HepG2 (cell line): Measurements from ENCODE around the gene XAB2. TPM values are rescaled to one million over a fixed set of nuclear protein-coding genes. Genes with fewer than 3 reads are reported as not detected.

Experiments
- ATAC-seq: fragments of 200-7000 bp; cut with Tn5 transposase; 3 replicates; pipeline ENCODE4 v1.9.1; 2020; ENCODE audit warnings: mild to moderate bottlenecking, moderate library complexity
- BruUV-seq: library from RNA; stranded (reverse); fragments of 400-500 nt; replicated peaks from 2 replicates; lab custom pipeline; 2021; lab: Mats Ljungman, UMichigan
- CTCF ChIA-PET: fragments of 300-600 bp; formaldehyde crosslinking; extraction: SDS; loops from one replicate; lab custom pipeline; 2021; ENCODE audit warnings: low total read pairs, inconsistent platforms, low intra/inter-chr PET ratio; lab: Yijun Ruan, JAX
- POLR2A ChIA-PET: fragments of 350-600 bp; sonication (Branson Sonifier 250); formaldehyde crosslinking; loops from one replicate; lab custom pipeline; 2020; ENCODE audit warnings: antibody characterized with exemption, inconsistent platforms; lab: Yijun Ruan, JAX
- DNase-seq: peaks from one replicate; pipeline ENCODE4 v3.0.0-alpha.2; 2015; ENCODE audit warnings: low spot score
- FAIRE-seq: peaks from 3 replicates; lab custom pipeline; 2011; peaks lifted over from hg19 to GRCh38; lab: Jason Lieb, UNC
- H2AFZ ChIP-seq: one replicate; pipeline ENCODE4 v1.6.1; 2011; ENCODE audit warnings: low read length, inconsistent platforms
- H3K27ac ChIP-seq: fragments of 300-600 bp; 3 replicates; pipeline ENCODE4 v1.8.0; 2011; ENCODE audit warnings: mixed run types, mild to moderate bottlenecking, mixed read lengths, low read length, inconsistent platforms; ENCODE audit not compliant: insufficient read depth; ENCODE audit errors: extremely low read length
- H3K27me3 ChIP-seq, 2 experiments: fragments of 200-600 bp in 1 of 2; 2 replicates in 1 of 2; 3 replicates in 1 of 2; pipeline versions ENCODE4 v1.6.0 to v1.8.0; 2011; ENCODE audit warnings: low read length in 2 of 2, mild to moderate bottlenecking in 2 of 2, moderate library complexity in 2 of 2, inconsistent platforms in 1 of 2; ENCODE audit not compliant: insufficient read depth in 2 of 2, control insufficient read depth in 1 of 2
- H3K36me3 ChIP-seq, 2 experiments: fragments of 200-600 bp in 1 of 2; replicated peaks in 1 of 2; 2 replicates in 1 of 2; 3 replicates in 1 of 2; pipeline versions ENCODE4 v1.5.1 to v1.8.0; 2011; ENCODE audit warnings: low read length in 2 of 2, inconsistent platforms in 1 of 2; ENCODE audit not compliant: insufficient read depth in 2 of 2, control insufficient read depth in 1 of 2
- H3K4me1 ChIP-seq: 2 replicates; pipeline ENCODE4 v1.5.1; 2012; ENCODE audit warnings: low read length, inconsistent platforms; ENCODE audit not compliant: insufficient read depth
- H3K4me2 ChIP-seq: 2 replicates; pipeline ENCODE4 v1.6.0; 2011; ENCODE audit warnings: low read depth, low read length, inconsistent platforms
- H3K4me3 ChIP-seq, 3 experiments: fragments of 200-600 bp in 1 of 3; sonication (generic), shearing (Covaris generic) in 1 of 3; replicated peaks in 1 of 3; 2 replicates each; pipeline ENCODE4 v1.5.1; 2011 to 2016; ENCODE audit warnings: low read length in 3 of 3, inconsistent platforms in 2 of 3, low read depth in 2 of 3, mild to moderate bottlenecking in 2 of 3, control low read depth in 1 of 3, mixed read lengths in 1 of 3; ENCODE audit not compliant: insufficient read depth in 1 of 3
- H3K79me2 ChIP-seq: one replicate; pipeline ENCODE4 v1.6.1; 2011; ENCODE audit warnings: low read length, inconsistent platforms; ENCODE audit not compliant: insufficient read depth
- H3K9ac ChIP-seq: 2 replicates; pipeline ENCODE4 v1.6.0; 2011; ENCODE audit warnings: mild to moderate bottlenecking, low read depth, low read length, inconsistent platforms; ENCODE audit not compliant: insufficient read depth
- H3K9me3 ChIP-seq: 2 replicates; pipeline ENCODE4 v1.5.1; 2012; ENCODE audit warnings: mild to moderate bottlenecking, low read length
- H4K20me1 ChIP-seq: 2 replicates; pipeline ENCODE4 v1.6.0; 2011; ENCODE audit warnings: inconsistent platforms, mild to moderate bottlenecking, low read length, moderate library complexity; ENCODE audit not compliant: insufficient read depth
- CEBPB ChIP-seq: IDR thresholded peaks from 2 replicates; pipeline ENCODE4 v1.6.1; 2011; ENCODE audit warnings: low read depth, low read length, improper control_type of control experiment, borderline replicate concordance
- HMGXB4 ChIP-seq, 2 experiments: sonication (generic) in 1 of 2; formaldehyde crosslinking in 1 of 2; IDR thresholded peaks; 2 replicates each; pipeline versions ENCODE4 v1.4.0 to v1.6.1; 2018 to 2020; ENCODE audit warnings: missing genetic modification reagents in 2 of 2, borderline replicate concordance in 1 of 2, low read depth in 1 of 2, mild to moderate bottlenecking in 1 of 2, missing biosample characterization in 1 of 2
- HNRNPK ChIP-seq: fragments of 200-400 bp; formaldehyde crosslinking; IDR thresholded peaks from 2 replicates; pipeline ENCODE4 v1.6.1; 2018; ENCODE audit warnings: low read length, low read depth, moderate library complexity, mild to moderate bottlenecking; ENCODE audit not compliant: poor library complexity, severe bottlenecking
- HOXA9 ChIP-seq: sonication (generic); formaldehyde crosslinking; IDR thresholded peaks from 2 replicates; pipeline ENCODE4 v1.8.1; 2022; ENCODE audit warnings: missing genetic modification reagents, mild to moderate bottlenecking, moderate library complexity, borderline replicate concordance
- LCORL ChIP-seq, 2 experiments: fragments of 450-650 bp in 1 of 2; sonication (generic) in 1 of 2; formaldehyde crosslinking in 1 of 2; IDR thresholded peaks; 2 replicates each; pipeline versions ENCODE4 v1.5.0 to v1.6.1; 2017 to 2020; ENCODE audit warnings: antibody characterized with exemption in 1 of 2, missing genetic modification reagents in 1 of 2
- MAFF ChIP-seq: IDR thresholded peaks from 2 replicates; pipeline ENCODE4 v1.6.1; 2011; ENCODE audit warnings: low read depth, low read length, improper control_type of control experiment
- NCOA1 ChIP-seq: sonication (generic); formaldehyde crosslinking; IDR thresholded peaks from 2 replicates; pipeline ENCODE4 v1.9.0; 2021; ENCODE audit warnings: missing genetic modification reagents
- PAF1 ChIP-seq: IDR thresholded peaks from 2 replicates; pipeline ENCODE4 v1.6.1; 2016; ENCODE audit warnings: missing genetic modification reagents, missing compliant biosample characterization
- PBX2 ChIP-seq: IDR thresholded peaks from 2 replicates; pipeline ENCODE4 v1.6.1; 2016; ENCODE audit warnings: control low read depth
- RFX1 ChIP-seq: fragments of 450-650 bp; IDR thresholded peaks from 2 replicates; pipeline ENCODE4 v1.6.1; 2017
- RFXANK ChIP-seq: IDR thresholded peaks from 2 replicates; pipeline ENCODE4 v1.6.1; 2016
- ZEB1 ChIP-seq: IDR thresholded peaks from 2 replicates; pipeline ENCODE4 v1.6.1; 2012; ENCODE audit warnings: mild to moderate bottlenecking, low read depth, inconsistent platforms; ENCODE audit not compliant: insufficient replicate concordance
- ZNF101 ChIP-seq: sonication (generic); formaldehyde crosslinking; IDR thresholded peaks from 2 replicates; pipeline ENCODE4 v1.4.0; 2020; ENCODE audit warnings: mild to moderate bottlenecking, low read depth, missing genetic modification reagents, borderline replicate concordance
- ZNF367 ChIP-seq: sonication (generic); formaldehyde crosslinking; IDR thresholded peaks from 2 replicates; pipeline ENCODE4 v1.4.0; 2020; ENCODE audit warnings: missing genetic modification reagents, borderline replicate concordance
- ZNF44 ChIP-seq: sonication (generic); formaldehyde crosslinking; IDR thresholded peaks from 2 replicates; pipeline ENCODE4 v1.5.1; 2020; ENCODE audit warnings: mild to moderate bottlenecking, missing genetic modification reagents
- ZNF570 ChIP-seq: sonication (generic); formaldehyde crosslinking; IDR thresholded peaks from 2 replicates; pipeline ENCODE4 v1.4.0; 2020; ENCODE audit warnings: mild to moderate bottlenecking, missing genetic modification reagents, borderline replicate concordance
- ZNF709 ChIP-seq: sonication (generic); formaldehyde crosslinking; IDR thresholded peaks from 2 replicates; pipeline ENCODE4 v1.5.0; 2020; ENCODE audit warnings: mild to moderate bottlenecking, missing genetic modification reagents
- ZNF770 ChIP-seq: sonication (generic); formaldehyde crosslinking; IDR thresholded peaks from 2 replicates; pipeline ENCODE4 v1.5.0; 2020; ENCODE audit warnings: mild to moderate bottlenecking, missing genetic modification reagents
- ZSCAN25 ChIP-seq: sonication (generic); formaldehyde crosslinking; IDR thresholded peaks from 2 replicates; pipeline ENCODE4 v1.8.0; 2022; ENCODE audit warnings: mild to moderate bottlenecking, missing genetic modification reagents
- WGBS: methylation state at CpG from one replicate; pipeline ENCODE4 v1.1.6; 2017; ENCODE audit warnings: low lambda C conversion rate; 5-methylcytosine and 5-hydroxymethylcytosine counted together
- in situ Hi-C: cut with HindIII; loops from 2 replicates; pipeline ENCODE4 v1.10.0; 2017; ENCODE audit warnings: low pct_unique_long_range_greater_than_20kb; ENCODE audit not compliant: extremely low pct_ligation_motif_present
- intact Hi-C: fragments of 100-400 bp; cut with micrococcal nuclease; formaldehyde crosslinking; loops from one replicate; pipeline ENCODE4 v1.10.0; 2022; ENCODE audit not compliant: unreplicated experiment
- polyA plus RNA-seq, 8 experiments: library from polyadenylated mRNA; depleted of rRNA in 3 of 8; stranded (reverse) in 7 of 8; unstranded in 1 of 8; fragments of >200 nt; fragmentation: Illumina TruSeq in 4 of 8; extraction: Trizol in 4 of 8; gene quantifications; 2 replicates each; pipeline versions ENCODE4 v1.2.1 to v1.2.3, GENCODE V29; 2011 to 2016; ENCODE audit warnings: low read depth in 4 of 8, missing spikeins in 1 of 8, mixed read lengths in 1 of 8; ENCODE audit not compliant: insufficient read depth in 1 of 8
- total RNA-seq, 5 experiments: library from RNA; depleted of rRNA; stranded (reverse); fragments of >200 nt; fragmentation: Illumina TruSeq; extraction: Trizol; gene quantifications; 2 replicates each; pipeline ENCODE4 v1.2.3, GENCODE V29; 2016; ENCODE audit warnings: low read depth in 1 of 5

Gene XAB2
- total and polyA plus RNA-seq, 2 of the 13 experiments (the other 11 are each of a cell fraction or from before 2014, with no cell fraction given): 6.2 to 23.9 TPM

GRCh38 chr19:7638802-7639465, 9.6 kb upstream of the XAB2 start:
- Histone ChIP-seq H3K4me2 (no peak overlapping the region), H3K79me2 (peaks cover 7% of the 10 kb centered on the region), H3K4me3 (no peak overlapping the region), H3K9ac (no peak overlapping the region), H3K27ac (no peak overlapping the region), H4K20me1 (no peaks in the 10 kb centered on the region; the same call in 1 of the 2 replicates), H3K36me3 (no peaks in the 10 kb centered on the region; a peak in 1 of 5 replicates), H3K9me3 (no peaks in the 10 kb centered on the region), H3K4me1 (peaks cover 23% of the 10 kb centered on the region), H3K27me3 (no peaks in the 10 kb centered on the region; a peak in 1 of 5 replicates), H2AFZ (no peak overlapping the region)
- intact Hi-C loops: no loop called here
- DNase-seq (no peak), ATAC-seq (no peak), FAIRE-seq (no peak)
- ChIA-PET POLR2A (no interaction called here), CTCF (no interaction called here)
- WGBS: 97% methylated on average over 6 of the region's 12 CpGs
- TF ChIP-seq CEBPB (no peak), NCOA1 (CRISPR knock-in tag) (no peak), HNRNPK (no peak), ZNF101 (CRISPR knock-in tag) (no peak), ZNF770 (CRISPR knock-in tag) (no peak), MAFF (no peak), ZNF44 (CRISPR knock-in tag) (no peak), HMGXB4 (CRISPR knock-in tag; IDR thresholded peaks at IDR 0.05; ENCODE audit: borderline replicate concordance in 1 of 2, low read depth in 1 of 2) (no peak), ZSCAN25 (CRISPR knock-in tag) (no peak), ZNF570 (CRISPR knock-in tag) (no peak), RFX1 (no peak), ZNF367 (CRISPR knock-in tag) (no peak), ZEB1 (no peak), RFXANK (CRISPR knock-in tag) (no peak), PAF1 (CRISPR knock-in tag) (no peak), ZNF709 (CRISPR knock-in tag) (no peak), HOXA9 (CRISPR knock-in tag) (no peak), LCORL (IDR thresholded peaks at IDR 0.05) (no peak), LCORL (CRISPR knock-in tag; IDR thresholded peaks at IDR 0.05) (no peak), PBX2 (no peak)
- BruUV-seq: no TSS peak
- in situ Hi-C loops: no loop called here
